Mesothelial cell of epicardium (in vitro differentiated cells): ENCODE data around the gene LAMB1. TPM values are rescaled to one million over a fixed set of nuclear protein-coding genes. Genes with fewer than 3 reads are reported as not detected.
A peak's percentile ranks its signal among the peaks of the same experiment; 100 is the strongest.

ENCODE experiments used
- DNase-seq, 2 experiments: peaks; one replicate each; pipeline ENCODE4 v3.0.0; 2021; ENCODE audit warnings: low spot score in 2 of 2; ENCODE audit not compliant: unreplicated experiment in 2 of 2
- H3K27ac Mint-ChIP-seq: 2 replicates; pipeline ENCODE4 v1.8.0; 2021; ENCODE audit warnings: mixed read lengths
- H3K27me3 Mint-ChIP-seq: 2 replicates; pipeline ENCODE4 v1.8.0; 2021; ENCODE audit warnings: low read depth, mixed read lengths
- H3K36me3 Mint-ChIP-seq: 2 replicates; pipeline ENCODE4 v1.8.0; 2021; ENCODE audit warnings: mixed read lengths
- H3K4me1 Mint-ChIP-seq: 2 replicates; pipeline ENCODE4 v1.8.0; 2021; ENCODE audit warnings: mixed read lengths
- H3K4me3 Mint-ChIP-seq: 2 replicates; pipeline ENCODE4 v1.8.0; 2021; ENCODE audit warnings: mild to moderate bottlenecking, moderate library complexity, mixed read lengths
- H3K9me3 Mint-ChIP-seq: 2 replicates; pipeline ENCODE4 v1.8.0; 2021; ENCODE audit warnings: mixed read lengths
- CTCF ChIP-seq: fragments of 200-600 bp; sonication (generic); IDR thresholded peaks from one replicate; pipeline ENCODE4 v1.5.0; 2021; ENCODE audit warnings: antibody characterized with exemption; ENCODE audit not compliant: unreplicated experiment
- total RNA-seq: library from RNA; stranded (reverse); gene quantifications from 3 replicates; pipeline ENCODE4 v1.2.1, GENCODE V29; 2021

LAMB1 gene
- total RNA-seq, 1 donor from 2014 or later, result 593 TPM

DNA sequence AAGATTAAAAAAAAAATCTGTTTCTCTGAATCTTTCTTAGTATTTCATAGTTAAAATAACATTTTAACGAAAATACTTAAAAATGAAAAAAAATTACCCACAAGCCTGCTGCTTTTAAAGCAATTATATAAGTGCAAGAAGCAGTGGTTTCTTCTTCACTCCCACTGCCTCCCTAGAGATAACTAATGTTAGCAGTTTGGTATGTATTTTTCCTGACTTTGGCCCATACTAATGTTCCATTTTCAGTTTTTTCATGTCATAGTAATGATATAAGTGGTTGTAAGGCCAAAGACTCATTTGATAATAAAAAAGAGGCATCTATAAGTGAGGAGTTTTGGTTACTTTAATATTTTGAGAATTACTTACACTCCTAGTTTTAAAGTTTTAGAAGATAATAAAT is 24.3 kb upstream of the LAMB1 start:
- H3K9me3 Mint-ChIP-seq, result no peaks in the 10 kb centered on the region

DNA sequence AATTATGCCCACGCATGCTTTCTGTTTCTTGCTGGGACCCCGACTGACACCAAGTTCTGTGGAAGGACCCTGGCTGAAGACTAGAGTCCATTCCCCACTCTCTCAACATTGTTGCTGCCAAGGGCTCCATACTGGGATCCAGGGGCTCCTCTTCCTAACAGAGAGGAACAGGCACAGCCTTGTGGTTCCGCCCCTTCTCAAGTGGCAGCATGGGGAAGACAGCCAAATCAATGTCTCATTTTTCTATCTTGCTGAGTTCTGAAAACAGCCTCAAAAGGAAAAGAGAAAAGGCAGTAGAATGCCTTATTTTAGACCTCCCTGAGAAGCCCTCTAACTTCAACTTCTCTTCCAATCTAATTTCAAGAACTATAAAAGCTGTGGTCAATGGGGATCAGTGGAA is 23.7 kb upstream of the LAMB1 start:
- Mint-ChIP-seq H3K9me3 (no peaks in the 10 kb centered on the region), H3K27me3 (no peaks in the 10 kb centered on the region), H3K4me1 (peaks cover 48% of the 10 kb centered on the region), H3K36me3 (no peaks in the 10 kb centered on the region), H3K27ac (peak overlapping the region; percentile 57), H3K4me3 (no peak overlapping the region)
- TF ChIP-seq CTCF, result no peak
- no peak for DNase-seq

More for the DNA sequence above, 24.3 kb upstream of the LAMB1 start:
- no peak for DNase-seq
- H3K27me3 Mint-ChIP-seq, result no peaks in the 10 kb centered on the region
- H3K27ac Mint-ChIP-seq, result no peak overlapping the region
- H3K36me3 Mint-ChIP-seq, result no peaks in the 10 kb centered on the region
- no peak overlapping the region for H3K4me3 Mint-ChIP-seq
- no peak for TF ChIP-seq CTCF
- H3K4me1 Mint-ChIP-seq, result peaks cover 43% of the 10 kb centered on the region

GRCh38 chr7:108026116-108026515 is 23.2 kb upstream of the LAMB1 start:
- TF ChIP-seq CTCF, result no peak
- DNase-seq, result no peak
- H3K4me1 Mint-ChIP-seq, result peaks cover 48% of the 10 kb centered on the region
- no peaks in the 10 kb centered on the region for H3K27me3 Mint-ChIP-seq
- H3K9me3 Mint-ChIP-seq, result no peaks in the 10 kb centered on the region
- H3K27ac Mint-ChIP-seq, result no peak overlapping the region
- H3K36me3 Mint-ChIP-seq, result no peaks in the 10 kb centered on the region
- H3K4me3 Mint-ChIP-seq, result no peak overlapping the region

- Mint-ChIP-seq H3K36me3 (no peaks in the 10 kb centered on the region), H3K9me3 (no peaks in the 10 kb centered on the region), H3K4me1 (peaks cover 40% of the 10 kb centered on the region), H3K4me3 (no peak overlapping the region), H3K27me3 (no peaks in the 10 kb centered on the region), H3K27ac (no peak overlapping the region)
- no peak for DNase-seq
- TF ChIP-seq CTCF, result no peak
Observed at GRCh38 chr7:108024538-108024937, 21.6 kb upstream of the LAMB1 start.

DNA sequence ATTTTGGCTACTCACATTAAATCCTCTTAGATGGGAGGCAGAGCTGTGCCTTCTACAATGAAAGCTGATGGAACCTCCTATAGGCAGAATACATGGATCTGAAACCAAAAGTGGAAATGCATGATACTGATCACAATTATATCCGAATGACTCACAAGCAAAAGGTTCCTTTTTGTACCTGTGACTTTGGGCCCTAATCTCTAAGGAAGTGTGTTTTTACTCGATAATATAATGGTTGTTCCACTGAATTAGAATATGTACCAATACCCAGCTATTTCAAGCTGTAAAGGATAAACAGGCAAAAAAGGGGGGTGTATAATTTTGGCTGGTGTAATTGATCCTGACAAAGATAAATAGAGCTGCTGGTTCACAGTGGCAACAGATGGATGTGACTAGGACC is 17.6 kb upstream of the LAMB1 start:
- no peaks in the 10 kb centered on the region for H3K9me3 Mint-ChIP-seq
- H3K4me1 Mint-ChIP-seq, result peaks cover 53% of the 10 kb centered on the region
- no peak overlapping the region for H3K27ac Mint-ChIP-seq
- H3K27me3 Mint-ChIP-seq, result no peaks in the 10 kb centered on the region
- no peak overlapping the region for H3K4me3 Mint-ChIP-seq
- H3K36me3 Mint-ChIP-seq, result no peaks in the 10 kb centered on the region
- DNase-seq, result no peak
- no peak for TF ChIP-seq CTCF

- no peak for DNase-seq
- Mint-ChIP-seq H3K36me3 (no peaks in the 10 kb centered on the region), H3K4me3 (no peak overlapping the region), H3K27ac (no peak overlapping the region), H3K9me3 (no peaks in the 10 kb centered on the region), H3K27me3 (no peaks in the 10 kb centered on the region), H3K4me1 (peaks cover 54% of the 10 kb centered on the region)
- TF ChIP-seq CTCF, result no peak
Observed at GRCh38 chr7:108018668-108019067, 15.7 kb upstream of the LAMB1 start.
